GM10847 (cell line): ENCODE data around the gene SPANXB1.
"Not testable (repeated sequence)": the region's sequence is repeated elsewhere in the genome, so short reads cannot be mapped to it uniquely, and the experiment has no call there.

Experiments used
- POLR2A ChIP-seq: IDR thresholded peaks from 2 replicates; pipeline ENCODE4 v1.6.1; 2011; ENCODE audit not compliant: insufficient read length; ENCODE audit errors: extremely low read depth

Gene SPANXB1

GRCh38 chrX:141002568-141002967 is at the start of gene SPANXB1:
SPANXB1 (plus strand) TSS chrX:141002594; CDS start chrX:141002694, 100 bp downstream.
- not testable (repeated sequence) for TF ChIP-seq POLR2A

GRCh38 chrX:140967036-140967435 is 35.4 kb upstream of the SPANXB1 start:
- TF ChIP-seq POLR2A = no peak

GRCh38 chrX:140971099-140971795 is 31.1 kb upstream of the SPANXB1 start:
- TF ChIP-seq POLR2A = no peak

GRCh38 chrX:140975472-140975871 is 26.9 kb upstream of the SPANXB1 start:
- TF ChIP-seq POLR2A = no peak

GRCh38 chrX:140980271-140980670 is 22.1 kb upstream of the SPANXB1 start:
- no peak for TF ChIP-seq POLR2A

GRCh38 chrX:140983730-140984129 is 18.7 kb upstream of the SPANXB1 start:
- TF ChIP-seq POLR2A = no peak
